ENCODE measurements around the gene MTPN.

DNA sequence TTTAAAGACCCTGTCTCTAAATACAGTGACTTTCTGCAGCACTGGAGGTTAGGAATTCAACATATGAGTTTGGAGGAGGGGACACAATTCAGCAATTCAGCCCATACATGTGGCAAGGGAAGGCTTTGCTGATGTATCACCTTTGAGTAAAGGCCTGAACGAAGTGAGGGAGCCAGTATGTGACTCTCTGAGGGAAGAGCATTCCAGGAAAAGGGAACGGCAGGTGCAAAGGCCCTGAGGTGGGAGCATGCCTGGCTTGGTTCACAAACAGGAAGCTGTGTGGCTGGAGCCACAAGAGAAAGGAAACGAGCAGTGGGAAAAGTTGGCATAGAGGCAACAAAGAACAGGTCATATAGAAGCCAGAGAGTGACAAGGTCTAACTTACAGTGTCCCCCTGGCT, 72.9 kb downstream of the MTPN start:
- TF ChIP-seq, protein P1, sequence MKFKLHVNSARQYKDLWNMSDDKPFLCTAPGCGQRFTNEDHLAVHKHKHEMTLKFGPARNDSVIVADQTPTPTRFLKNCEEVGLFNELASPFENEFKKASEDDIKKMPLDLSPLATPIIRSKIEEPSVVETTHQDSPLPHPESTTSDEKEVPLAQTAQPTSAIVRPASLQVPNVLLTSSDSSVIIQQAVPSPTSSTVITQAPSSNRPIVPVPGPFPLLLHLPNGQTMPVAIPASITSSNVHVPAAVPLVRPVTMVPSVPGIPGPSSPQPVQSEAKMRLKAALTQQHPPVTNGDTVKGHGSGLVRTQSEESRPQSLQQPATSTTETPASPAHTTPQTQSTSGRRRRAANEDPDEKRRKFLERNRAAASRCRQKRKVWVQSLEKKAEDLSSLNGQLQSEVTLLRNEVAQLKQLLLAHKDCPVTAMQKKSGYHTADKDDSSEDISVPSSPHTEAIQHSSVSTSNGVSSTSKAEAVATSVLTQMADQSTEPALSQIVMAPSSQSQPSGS (IDR thresholded peaks at IDR 0.05; ENCODE audit: low read length): no peak
- no peak for TF ChIP-seq FOS (IDR thresholded peaks at IDR 0.05; ENCODE audit: borderline replicate concordance, extremely low read depth, insufficient read length)

Data from GM12878 (cell line).